Lower lobe of right lung (tissue), 1 donor: ENCODE results near the gene PRICKLE3. TPM values are rescaled to one million over a fixed set of nuclear protein-coding genes. Genes with fewer than 3 reads are reported as not detected.

Experiments used
- total RNA-seq: library from RNA; stranded (reverse); fragmentation: NEBNext Ultra II Directional; extraction: Animal tissue kit (Norgen Biotek cat#: 25700); gene quantifications from one replicate; pipeline ENCODE4 v1.2.1, GENCODE V29; 2021
- donor health status: DM: no; HTN: yes; CAD: no; lungs with severe emphysema.

Gene PRICKLE3
- total RNA-seq, 1 donor from 2014 or later, result 13.1 TPM

Other genes starting within 250 kb of the PRICKLE3 start
- gene OTUD5, start 228.8 kb downstream of the PRICKLE3 start, total RNA-seq, result 45.8 TPM
- gene KCND1, start 214.5 kb downstream of the PRICKLE3 start, total RNA-seq, result 1.8 TPM
- 54.2 TPM for gene GRIPAP1, start 184.1 kb downstream of the PRICKLE3 start, total RNA-seq
- gene TFE3, start 143.0 kb downstream of the PRICKLE3 start, total RNA-seq, result 51.4 TPM
- gene CCDC120, start 127.4 kb downstream of the PRICKLE3 start, total RNA-seq, result 9.5 TPM
- 17.4 TPM for gene PRAF2, start 112.4 kb downstream of the PRICKLE3 start, total RNA-seq
- 54.8 TPM for gene WDR45, start 106.5 kb downstream of the PRICKLE3 start, total RNA-seq
- 19.1 TPM for gene GPKOW, start 62.6 kb downstream of the PRICKLE3 start, total RNA-seq
- gene MAGIX, start 23.6 kb downstream of the PRICKLE3 start, total RNA-seq, result 6.7 TPM
- 91.8 TPM for gene PLP2, start 14.5 kb downstream of the PRICKLE3 start, total RNA-seq
- 4.2 TPM for gene SYP, start 13.8 kb upstream of the PRICKLE3 start, total RNA-seq
- gene CACNA1F, start 47.0 kb upstream of the PRICKLE3 start, total RNA-seq, result 1.4 TPM
- 19.8 TPM for gene CCDC22, start 49.1 kb upstream of the PRICKLE3 start, total RNA-seq
- gene FOXP3, start 78.3 kb upstream of the PRICKLE3 start, total RNA-seq, result not detected
- 5.5 TPM for gene PPP1R3F, start 83.4 kb upstream of the PRICKLE3 start, total RNA-seq
- not detected for gene GAGE10, start 117.3 kb upstream of the PRICKLE3 start, total RNA-seq
- gene GAGE12J, start 135.7 kb upstream of the PRICKLE3 start, total RNA-seq, result not detected
- not detected for gene GAGE13, start 145.2 kb upstream of the PRICKLE3 start, total RNA-seq